ENCODE results near the gene ISCA1. TPM values are rescaled to one million over a fixed set of nuclear protein-coding genes. Genes with fewer than 3 reads are reported as not detected.

The ISCA1 gene
- total and polyA plus RNA-seq, 2 donors (not counting 3 experiments of a cell fraction or from before 2014, with no cell fraction given): 14.2 to 22.2 TPM

GRCh38 chr9:86252870-86253269 is 29.5 kb downstream of the ISCA1 start:
- POLR2A ChIA-PET: no interaction called here
- DNase-seq (ENCODE audit: low read depth, low spot score): no peak
- Histone ChIP-seq H4K20me1 (replicated peaks; ENCODE audit: control insufficient read depth, extremely low read depth, insufficient read depth, low read length) (no peaks in the 10 kb centered on the region), H3K36me3 (ENCODE audit: control insufficient read depth in 2 of 2, extremely low read depth in 1 of 2, insufficient read depth in 2 of 2, low read length in 2 of 2) (no peaks in the 10 kb centered on the region), H3K9ac (replicated peaks; ENCODE audit: extremely low read depth, insufficient read depth, low read length) (no peak overlapping the region), H3K9me3 (replicated peaks; ENCODE audit: control insufficient read depth, insufficient read depth, low read length) (no peaks in the 10 kb centered on the region), H3K9me1 (replicated peaks; ENCODE audit: control insufficient read depth, extremely low read depth, insufficient read depth, low read length) (no peaks in the 10 kb centered on the region), H2AFZ (ENCODE audit: low read depth, low read length) (no peak overlapping the region), H3K4me2 (ENCODE audit: insufficient read depth, low read length) (no peak overlapping the region), H3K27me3 (ENCODE audit: control insufficient read depth in 2 of 2, insufficient read depth in 2 of 2, low read length in 2 of 2) (no peaks in the 10 kb centered on the region), H3K4me3 (replicated peaks in 1 of 3; ENCODE audit: insufficient read depth in 1 of 3, low read depth in 1 of 3, low read length in 3 of 3) (no peak overlapping the region), H3K79me2 (ENCODE audit: control insufficient read depth, insufficient read depth, low read length) (no peaks in the 10 kb centered on the region), H3K27ac (ENCODE audit: insufficient read depth, low read depth, low read length) (no peak overlapping the region), H3K4me1 (ENCODE audit: control insufficient read depth, extremely low read depth, insufficient read depth, low read length) (no peaks in the 10 kb centered on the region)
- intact Hi-C loops (cut with micrococcal nuclease): no loop called here
- CTCF ChIA-PET: no interaction called here
- FAIRE-seq: no peak
- dilution Hi-C loops (cut with MboI; ENCODE audit: extremely low pct_ligation_motif_present, low sequenced_read_pairs): no loop called here
- BruUV-seq (replicated peaks): no TSS peak
- TF ChIP-seq FOS (IDR thresholded peaks at IDR 0.05; ENCODE audit: borderline replicate concordance, insufficient read depth, low read length) (no peak), POLR2A (IDR thresholded peaks at IDR 0.05; ENCODE audit: low read depth, low read length) (no peak), MYC (IDR thresholded peaks at IDR 0.05; ENCODE audit: low read depth, low read length) (no peak), GATA2 (IDR thresholded peaks at IDR 0.05; ENCODE audit: insufficient read depth, insufficient read length, low read depth, low read length) (no peak), JUN (IDR thresholded peaks at IDR 0.05; ENCODE audit: borderline replicate concordance, insufficient read depth, insufficient read length, low read depth) (no peak), EZH2 (IDR thresholded peaks at IDR 0.05; ENCODE audit: borderline replicate concordance, low read depth, low read length, severe bottlenecking) (no peak), CTCF (IDR thresholded peaks at IDR 0.05; ENCODE audit: extremely low read depth in 1 of 2, insufficient read depth in 1 of 2, low read depth in 1 of 2, low read length in 2 of 2) (no peak), POLR2AphosphoS5 (IDR thresholded peaks at IDR 0.05; ENCODE audit: insufficient read depth, low read depth, low read length) (no peak)
- TF ChIP-seq, protein P1, sequence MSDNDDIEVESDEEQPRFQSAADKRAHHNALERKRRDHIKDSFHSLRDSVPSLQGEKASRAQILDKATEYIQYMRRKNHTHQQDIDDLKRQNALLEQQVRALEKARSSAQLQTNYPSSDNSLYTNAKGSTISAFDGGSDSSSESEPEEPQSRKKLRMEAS (IDR thresholded peaks at IDR 0.05; ENCODE audit: insufficient read depth, insufficient read length): no peak
